Pons (tissue), 1 donor: ENCODE data around the gene SDK2.

Experiments used
- DNase-seq: peaks from one replicate; pipeline ENCODE4 v3.0.0-alpha.2; 2016; ENCODE audit warnings: low spot score

Gene SDK2

GRCh38 chr17:73555199-73555960, 88.9 kb downstream of the SDK2 start:
- no peak for DNase-seq

GRCh38 chr17:73554498-73554897, 89.7 kb downstream of the SDK2 start:
- no peak for DNase-seq

DNA sequence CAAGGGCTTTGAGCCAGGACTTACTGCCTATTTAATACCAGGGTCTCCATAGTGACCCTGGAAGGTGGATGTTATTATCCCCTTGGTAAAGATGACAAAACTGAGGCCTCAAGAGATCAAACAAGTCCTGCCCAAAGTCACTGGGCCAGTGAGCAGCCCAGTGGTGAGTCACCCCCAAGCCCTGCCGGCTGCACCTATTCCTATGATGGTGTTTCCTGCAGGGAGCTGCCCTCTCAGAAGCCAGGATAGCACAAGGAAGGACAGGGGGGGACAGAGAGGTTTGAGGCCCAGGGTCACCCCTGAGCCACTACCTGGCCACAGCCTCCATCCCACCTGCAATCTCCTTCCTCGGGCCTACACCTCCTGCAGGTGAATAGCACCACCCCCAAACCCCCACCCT, 90.9 kb downstream of the SDK2 start:
- no peak for DNase-seq

DNA sequence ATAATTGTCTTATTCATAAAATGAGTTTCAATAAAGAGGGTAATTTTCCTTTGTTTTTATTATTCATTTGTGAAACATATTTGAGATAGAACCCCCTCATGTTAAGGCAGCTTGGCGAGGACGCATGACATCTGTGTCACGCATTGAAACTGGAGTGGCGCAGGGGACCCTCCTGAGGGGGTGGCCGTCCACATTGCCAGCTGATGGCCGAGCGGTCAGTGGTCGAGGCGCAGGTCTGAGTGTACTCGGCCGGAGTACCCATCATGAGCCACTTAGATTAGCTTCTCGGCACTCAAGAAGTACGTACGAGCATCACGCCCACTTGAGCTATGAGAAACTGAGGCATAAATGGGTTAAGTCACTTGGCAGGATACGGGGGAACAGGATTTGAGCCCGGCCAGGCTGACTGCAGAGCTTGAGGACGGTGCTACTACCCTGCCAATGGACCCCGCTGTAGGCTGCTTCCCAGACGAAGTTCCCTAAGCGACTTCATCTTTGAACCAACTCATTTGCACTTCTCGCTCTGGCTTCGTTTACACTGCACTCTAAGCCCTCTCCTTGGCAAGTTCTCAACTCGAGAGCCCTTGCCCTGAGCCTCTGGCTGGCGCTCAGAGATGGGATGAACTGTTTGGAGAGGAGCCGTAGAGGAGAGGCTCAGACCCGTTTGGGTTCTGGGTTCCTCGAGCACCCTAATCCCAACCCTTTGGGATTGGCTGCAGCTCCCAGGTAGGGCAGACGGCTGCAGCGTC, 91.8 kb downstream of the SDK2 start:
- DNase-seq, result no peak

- no peak for DNase-seq
Measured at GRCh38 chr17:73551759-73552158, 92.5 kb downstream of the SDK2 start.

- DNase-seq, result no peak
Measured at GRCh38 chr17:73551144-73551543, 93.1 kb downstream of the SDK2 start.

- DNase-seq, result no peak
Measured at GRCh38 chr17:73550556-73550955, 93.7 kb downstream of the SDK2 start.

DNA sequence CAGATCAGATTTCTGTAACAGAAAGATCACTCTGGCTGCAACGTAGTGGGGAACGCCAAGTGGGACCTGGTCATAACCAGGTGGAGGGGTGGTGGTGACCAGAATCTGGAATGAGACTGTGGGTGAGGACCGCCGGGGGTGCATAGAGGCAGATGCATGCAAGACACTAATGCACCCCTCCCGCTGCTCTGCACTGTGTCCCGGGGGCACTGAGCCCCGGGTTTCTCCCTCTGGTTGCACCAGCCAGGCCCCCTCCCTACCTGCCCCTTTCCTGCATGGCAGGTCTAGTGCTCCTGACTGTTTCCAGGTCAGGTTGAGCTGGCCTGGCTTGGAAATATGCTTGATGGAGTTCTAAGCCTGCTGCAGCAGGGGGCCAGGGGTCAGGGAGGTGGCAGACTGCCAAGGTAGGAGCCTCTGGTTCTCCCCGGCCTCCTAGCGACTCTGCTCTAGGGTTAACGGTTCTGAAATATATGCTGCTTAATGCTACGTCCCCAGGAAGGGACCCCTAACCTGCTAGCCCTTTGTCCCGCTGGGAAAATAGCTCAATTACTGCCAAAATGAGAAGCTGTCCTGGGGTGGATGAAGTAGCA, 94.3 kb downstream of the SDK2 start:
- no peak for DNase-seq

GRCh38 chr17:73548620-73549311, 95.5 kb downstream of the SDK2 start:
- DNase-seq, result no peak

DNA sequence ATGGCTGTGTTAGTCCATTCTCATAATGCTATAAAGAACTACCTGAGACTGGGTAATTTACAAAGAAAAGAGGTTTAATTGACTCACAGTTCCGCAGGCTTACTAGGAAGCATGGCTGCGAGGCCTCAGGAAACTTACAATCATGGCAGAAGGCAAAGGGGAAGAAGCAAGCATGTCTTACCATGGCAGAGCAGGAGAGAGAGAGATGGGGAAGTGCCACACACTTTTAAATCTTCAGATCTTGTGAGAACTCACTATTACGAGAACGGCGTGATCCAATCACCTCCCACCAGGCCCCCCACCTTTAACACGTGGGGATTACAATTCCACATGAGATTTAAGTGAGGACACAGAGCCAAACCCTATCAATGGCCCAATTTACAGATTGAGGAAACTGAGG, 96.5 kb downstream of the SDK2 start:
- no peak for DNase-seq

- no peak for DNase-seq
Measured at GRCh38 chr17:73546770-73547536, 97.3 kb downstream of the SDK2 start.

DNA sequence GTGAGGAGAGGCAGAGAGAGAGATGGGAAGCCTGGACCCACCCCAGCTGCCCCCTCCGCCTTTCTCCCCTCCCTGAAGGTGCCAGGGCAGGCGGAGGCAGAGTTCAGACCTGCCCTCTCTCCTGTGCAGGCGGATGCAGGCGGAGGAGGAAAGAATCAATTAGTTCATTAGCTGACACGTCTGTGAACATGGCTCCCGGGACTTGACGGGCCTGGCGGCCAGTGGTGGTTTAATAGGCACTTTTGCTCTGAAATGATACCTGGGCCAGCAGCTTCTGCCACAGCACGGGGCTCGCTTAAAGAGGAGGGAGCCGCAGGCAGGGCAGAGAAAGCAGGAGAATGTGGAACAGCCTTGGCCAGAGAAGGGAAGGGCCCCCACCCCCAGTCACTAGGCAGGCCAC, 98.1 kb downstream of the SDK2 start:
- no peak for DNase-seq

DNA sequence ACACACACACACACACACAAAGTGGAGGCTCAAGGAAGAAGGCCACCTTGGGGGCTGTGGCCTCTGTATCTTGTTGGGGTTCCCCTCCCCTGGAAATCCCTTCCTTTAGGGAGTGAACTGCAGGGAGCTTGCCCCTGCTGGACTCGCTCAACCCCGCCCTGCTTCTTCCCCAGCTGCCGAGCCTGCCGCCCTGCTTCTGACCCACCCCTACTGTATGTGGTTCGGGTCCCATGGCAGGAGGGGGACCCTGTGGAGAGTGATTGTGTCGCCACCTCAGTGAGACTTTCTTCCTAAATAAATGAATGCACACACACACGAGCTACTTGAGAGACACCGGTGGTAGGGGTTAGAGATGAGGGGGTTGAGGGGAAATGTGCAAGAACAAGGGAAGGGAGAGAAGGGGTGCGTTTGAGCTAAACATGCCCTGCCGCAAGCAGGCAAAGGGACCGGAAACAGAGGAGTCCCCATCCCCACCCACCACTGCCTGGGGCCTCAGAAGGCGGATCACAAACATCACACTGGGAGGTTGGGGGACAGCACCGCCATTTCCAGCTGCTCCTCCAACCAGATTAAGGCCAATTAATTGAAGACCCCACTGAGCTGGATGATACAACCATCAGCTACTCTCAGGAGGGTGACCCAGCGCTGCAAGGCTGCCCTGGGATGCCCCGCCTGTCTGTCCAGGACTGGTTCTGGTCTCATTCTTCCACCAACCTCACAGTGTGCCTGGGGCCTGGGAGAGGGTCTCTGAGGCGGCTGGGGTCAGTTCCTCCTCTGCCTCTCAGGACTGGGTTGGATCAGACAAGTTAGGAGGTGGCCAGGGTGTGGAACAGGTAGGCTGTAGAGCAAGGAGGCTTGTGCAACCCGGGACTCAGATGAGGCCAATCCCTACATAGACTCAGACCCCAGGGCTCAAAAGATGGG, 98.9 kb downstream of the SDK2 start:
- DNase-seq, result no peak

GRCh38 chr17:73544333-73544732, 99.9 kb downstream of the SDK2 start:
- no peak for DNase-seq

GRCh38 chr17:73542323-73542722, 101.9 kb downstream of the SDK2 start:
- DNase-seq, result no peak

DNA sequence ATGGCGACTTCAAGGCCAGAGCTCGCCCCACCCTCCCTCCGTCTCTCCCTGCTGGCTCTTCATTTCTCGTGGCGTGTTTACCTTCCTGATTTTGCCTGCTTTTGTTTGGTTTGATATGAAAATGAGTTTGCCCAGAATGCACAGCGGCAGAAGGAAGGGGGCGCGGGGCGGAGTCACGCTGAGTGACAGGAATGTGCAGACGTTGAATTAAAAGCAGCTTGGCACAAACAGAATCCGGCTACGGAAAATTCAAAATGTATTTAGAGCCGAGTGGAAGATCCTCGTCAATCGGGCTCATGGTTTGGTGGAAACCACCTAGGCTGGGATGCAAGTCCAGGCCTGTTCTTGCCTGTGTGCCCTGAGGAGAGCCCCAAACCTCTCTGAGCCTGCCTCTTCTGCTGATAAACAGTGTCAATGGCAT, 102.7 kb downstream of the SDK2 start:
- no peak for DNase-seq

DNA sequence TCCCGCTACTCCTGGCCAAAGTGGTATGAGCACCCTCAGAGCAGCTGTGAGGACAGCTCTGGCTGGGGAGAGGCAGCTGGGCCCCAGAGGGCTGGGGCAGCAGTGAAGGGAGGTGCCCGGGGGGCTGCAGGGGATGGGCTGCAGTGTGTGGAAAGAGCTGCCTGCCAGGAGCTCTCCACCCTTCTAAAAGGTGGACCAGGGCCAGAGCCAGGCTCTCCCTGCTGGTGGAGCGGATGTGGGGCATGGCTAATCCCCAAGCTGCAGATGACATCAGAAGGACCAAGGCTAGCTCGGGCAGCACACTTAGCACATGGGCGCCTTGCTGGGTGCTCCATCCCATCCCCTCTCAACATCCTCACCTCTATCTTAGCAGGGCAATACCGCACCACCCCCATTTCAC, 103.1 kb downstream of the SDK2 start:
- no peak for DNase-seq

DNA sequence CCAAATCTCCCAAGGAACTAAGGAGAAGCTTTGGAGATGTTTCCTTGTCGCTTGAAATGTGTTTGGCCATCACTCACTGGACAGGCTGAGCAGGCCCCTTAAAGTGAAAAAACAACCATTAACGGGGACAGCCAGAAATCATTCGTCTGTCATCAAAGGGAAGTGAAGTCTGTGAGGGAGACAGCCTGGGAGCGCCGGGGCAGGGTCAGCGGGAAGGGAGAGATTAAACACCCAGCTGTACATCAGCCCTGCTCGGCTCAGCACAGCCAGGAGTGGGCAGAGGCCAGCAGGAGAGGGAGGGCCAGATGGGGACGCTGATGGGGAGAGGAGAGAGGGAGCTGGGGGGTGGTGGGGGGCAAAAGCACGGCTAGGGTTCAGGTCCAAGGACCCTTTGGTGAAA, 105.1 kb downstream of the SDK2 start:
- DNase-seq, result no peak

- no peak for DNase-seq
Measured at GRCh38 chr17:73538445-73538844, 105.8 kb downstream of the SDK2 start.

DNA sequence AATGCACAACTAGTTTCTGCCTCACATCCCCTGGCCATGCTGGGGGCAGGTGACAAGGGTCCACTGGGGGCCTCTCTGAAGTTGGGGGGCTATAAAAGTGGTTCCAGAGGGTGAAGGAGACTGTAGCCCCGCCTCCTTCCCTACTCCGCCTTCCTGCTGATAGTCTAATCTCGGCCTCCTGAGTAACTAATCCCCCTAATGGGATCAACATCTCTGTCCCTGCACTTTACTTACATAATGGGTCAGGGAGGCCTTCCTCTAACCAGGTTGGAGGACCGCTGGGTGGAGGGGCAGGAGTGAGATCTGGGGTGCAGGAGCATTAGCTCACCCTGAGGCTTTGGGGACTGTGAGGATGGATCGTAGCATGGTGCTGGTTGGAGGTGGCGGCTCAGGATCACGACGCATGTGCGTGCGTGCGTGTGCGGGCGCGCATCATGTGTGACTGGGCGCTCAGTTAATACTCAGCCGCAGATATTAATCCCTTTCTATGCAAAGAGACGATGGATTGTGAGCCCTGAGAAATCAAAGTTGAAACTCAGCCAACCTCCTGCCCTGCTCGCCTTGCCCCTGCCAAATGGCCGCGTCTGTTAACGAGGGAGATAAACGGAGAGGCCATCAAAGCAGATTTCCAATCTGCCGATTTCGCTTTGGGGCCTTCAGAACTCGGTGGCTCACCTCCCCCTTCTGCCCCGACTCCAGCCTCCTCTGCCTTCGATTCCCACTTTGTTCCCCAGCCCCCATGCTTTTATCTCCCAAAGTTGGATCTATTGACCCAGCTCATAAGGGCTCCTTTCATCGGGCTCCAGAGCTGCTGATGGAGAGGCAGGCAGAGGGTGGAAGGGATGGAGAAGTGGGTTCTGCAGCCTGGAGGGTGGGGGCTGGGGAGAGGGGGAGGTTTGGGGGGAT, 107.3 kb downstream of the SDK2 start:
- no peak for DNase-seq
